AG20443 (cell line): ENCODE results near the gene TBC1D2.

Experiments
- DNase-seq: peaks from one replicate; pipeline ENCODE4 v3.0.0; 2012; ENCODE audit warnings: low spot score, mixed read lengths

TBC1D2 gene

GRCh38 chr9:98218562-98219363 is 36.7 kb downstream of the TBC1D2 start:
- no peak for DNase-seq

GRCh38 chr9:98217255-98217654 is 38.2 kb downstream of the TBC1D2 start:
- DNase-seq: no peak

DNA sequence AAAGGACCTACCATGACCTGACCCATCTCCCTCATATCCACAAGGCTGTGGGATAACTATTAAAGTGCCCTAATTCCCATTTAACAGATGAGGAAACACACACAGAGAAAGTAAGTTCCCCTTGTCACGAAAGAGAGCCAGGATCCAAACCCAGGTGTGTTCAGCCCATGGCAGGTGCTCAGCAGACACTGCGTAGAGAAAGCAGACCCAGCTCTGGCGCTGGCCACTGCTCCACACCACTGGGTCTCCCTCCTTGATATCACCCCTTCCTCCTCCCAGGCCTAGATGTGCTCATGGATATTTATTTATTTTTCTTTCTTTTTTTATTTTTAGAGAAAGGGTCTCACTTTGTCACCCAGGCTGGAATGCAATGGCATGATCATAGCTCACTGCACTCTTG is 39.1 kb downstream of the TBC1D2 start:
- no peak for DNase-seq

- peak; percentile 48 for DNase-seq
Measured at GRCh38 chr9:98215821-98216220, 39.6 kb downstream of the TBC1D2 start.

DNA sequence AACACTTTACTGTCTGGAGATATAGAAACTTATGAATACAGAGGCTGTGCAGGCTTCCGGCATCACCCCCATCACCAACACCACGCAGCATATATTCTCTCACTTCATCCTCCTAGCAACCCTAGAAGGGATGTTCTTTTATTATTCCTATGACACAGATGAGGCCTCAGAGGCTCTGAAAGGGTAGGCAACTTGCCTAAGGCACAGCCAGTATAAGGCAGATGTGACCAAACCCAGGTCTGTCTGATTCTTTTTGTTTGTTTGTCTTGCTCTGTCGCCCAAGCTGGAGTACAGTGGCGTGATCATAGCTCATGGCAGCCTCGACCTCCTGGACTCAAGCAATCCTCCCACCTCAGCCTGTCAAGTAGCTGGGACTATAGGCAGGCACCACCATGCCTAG is 40.2 kb downstream of the TBC1D2 start:
- no peak for DNase-seq

DNA sequence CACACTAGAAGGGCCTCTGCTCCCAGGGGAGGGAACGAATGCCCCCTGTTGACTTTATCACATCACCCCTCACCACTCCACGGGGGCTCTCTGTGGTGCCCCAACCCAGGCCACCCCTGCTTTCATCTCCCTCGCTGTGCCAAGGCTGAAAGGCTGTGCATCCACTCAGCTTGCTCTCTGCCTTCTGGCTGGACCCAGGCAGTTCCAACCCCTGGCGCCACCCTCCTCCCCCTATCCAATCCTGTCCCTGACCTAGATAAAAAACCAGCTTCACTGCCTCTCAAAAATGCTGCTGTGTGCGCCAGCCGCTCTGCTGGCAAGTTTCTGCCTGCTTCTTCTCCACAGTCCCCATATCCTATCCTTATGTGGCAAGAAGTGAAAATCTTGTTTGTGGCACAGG is 40.6 kb downstream of the TBC1D2 start:
- no peak for DNase-seq

DNA sequence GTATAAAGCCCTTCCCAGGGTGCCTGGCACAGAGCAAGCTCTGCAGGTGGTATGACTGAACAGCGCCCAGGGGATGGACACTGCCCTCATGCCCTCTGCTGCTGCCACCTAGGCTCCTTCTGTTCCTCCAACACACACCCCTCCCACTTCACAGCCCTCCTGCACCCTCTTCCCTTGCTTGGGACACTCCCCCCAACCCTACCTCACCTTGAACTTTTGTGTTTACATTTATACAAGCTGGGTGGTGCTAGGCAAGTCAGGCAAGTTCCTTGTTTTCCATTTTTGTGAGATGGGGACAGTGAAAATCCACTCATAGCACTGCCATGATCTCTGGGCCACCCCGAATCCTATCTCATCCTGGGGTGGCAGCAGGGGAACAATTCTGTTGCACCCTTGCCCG is 44.2 kb downstream of the TBC1D2 start:
- no peak for DNase-seq

DNA sequence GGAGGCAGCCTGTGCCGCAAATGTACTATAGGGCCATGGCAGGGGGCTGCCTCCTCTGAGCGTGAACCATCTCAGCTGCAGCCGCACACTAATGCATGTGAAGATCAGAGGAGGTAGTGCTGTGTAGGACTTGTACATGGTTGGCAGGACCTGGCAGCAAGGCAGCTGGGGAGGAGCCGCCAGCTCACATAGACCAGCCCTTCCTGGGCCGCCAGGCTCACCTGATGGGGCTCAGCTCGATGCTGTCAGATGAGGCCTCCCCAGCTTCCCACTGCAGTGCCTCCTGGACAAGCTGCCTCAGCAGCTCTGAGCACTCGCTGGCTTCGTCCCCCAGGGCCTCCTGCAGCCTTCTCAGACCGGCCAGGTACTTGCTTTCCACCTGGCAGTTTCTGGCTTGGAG is 45.0 kb downstream of the TBC1D2 start:
- DNase-seq: no peak

DNA sequence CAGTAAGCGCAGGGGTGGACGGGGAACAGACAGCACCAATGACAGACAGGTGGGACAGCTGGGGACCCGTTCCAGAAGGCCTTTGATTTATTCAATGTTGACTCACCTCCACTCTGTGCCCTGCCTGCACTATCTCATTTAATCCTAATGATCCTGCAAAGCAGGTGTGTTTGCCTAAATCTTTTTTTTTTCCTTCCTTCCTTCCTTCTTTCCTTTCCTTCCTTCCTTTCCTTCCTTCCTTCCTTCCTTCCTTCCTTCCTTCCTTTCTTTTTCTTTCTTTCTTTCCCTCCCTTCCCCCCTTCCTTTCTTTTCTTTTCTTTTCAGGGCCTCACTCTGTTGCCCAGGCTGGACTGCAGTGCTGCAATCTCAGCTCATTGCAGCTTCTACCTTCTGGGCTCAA is 45.9 kb downstream of the TBC1D2 start:
- no peak for DNase-seq

- no peak for DNase-seq
Measured at GRCh38 chr9:98208635-98209034, 46.8 kb downstream of the TBC1D2 start.

DNA sequence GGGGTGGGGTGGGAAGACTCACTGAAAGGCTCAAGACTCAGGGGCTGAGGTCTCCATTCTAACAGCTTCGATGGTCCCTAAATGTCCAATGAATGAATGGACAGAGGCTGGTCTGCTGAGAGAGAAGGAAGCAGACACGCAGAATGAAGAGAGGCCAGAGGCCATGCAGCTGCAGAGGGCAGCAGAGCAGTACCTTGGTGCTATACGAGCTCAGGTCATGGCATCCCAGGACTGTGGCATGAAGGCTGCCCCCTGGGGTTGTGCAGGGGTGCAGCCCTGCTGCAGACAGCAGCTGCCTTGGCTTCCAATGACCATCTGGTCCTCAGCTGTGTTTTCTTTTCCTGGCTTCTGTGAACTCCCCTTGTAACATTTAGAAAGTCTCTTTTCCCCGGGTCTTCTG is 47.8 kb downstream of the TBC1D2 start:
- no peak for DNase-seq

- no peak for DNase-seq
Measured at GRCh38 chr9:98206754-98207153, 48.7 kb downstream of the TBC1D2 start.

DNA sequence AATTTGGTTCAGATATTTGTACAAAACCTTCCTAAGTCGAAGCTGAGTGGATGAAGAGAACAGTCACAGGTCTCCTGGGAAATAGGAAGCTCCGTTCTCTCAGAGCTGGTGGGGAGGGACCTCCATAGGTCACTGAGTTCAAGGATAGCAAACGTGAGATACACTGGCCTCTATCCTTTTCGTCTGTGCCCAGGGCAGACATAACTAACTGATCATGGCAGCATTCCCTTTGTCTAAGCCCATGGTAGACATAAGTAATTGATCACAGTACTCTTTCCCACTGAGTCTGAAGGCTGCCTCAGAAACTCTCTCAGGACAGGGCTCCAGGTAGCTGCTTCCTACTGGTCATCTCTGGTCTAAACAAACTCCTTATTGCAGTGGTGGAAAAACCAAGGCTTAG is 50.8 kb downstream of the TBC1D2 start:
- DNase-seq: no peak

- no peak for DNase-seq
Measured at GRCh38 chr9:98203153-98203552, 52.3 kb downstream of the TBC1D2 start.

GRCh38 chr9:98202252-98202651 is 53.2 kb downstream of the TBC1D2 start:
- DNase-seq: no peak

GRCh38 chr9:98201749-98202148 is 53.7 kb downstream of the TBC1D2 start:
- DNase-seq: no peak

GRCh38 chr9:98201102-98201501 is 54.3 kb downstream of the TBC1D2 start:
- DNase-seq: no peak

DNA sequence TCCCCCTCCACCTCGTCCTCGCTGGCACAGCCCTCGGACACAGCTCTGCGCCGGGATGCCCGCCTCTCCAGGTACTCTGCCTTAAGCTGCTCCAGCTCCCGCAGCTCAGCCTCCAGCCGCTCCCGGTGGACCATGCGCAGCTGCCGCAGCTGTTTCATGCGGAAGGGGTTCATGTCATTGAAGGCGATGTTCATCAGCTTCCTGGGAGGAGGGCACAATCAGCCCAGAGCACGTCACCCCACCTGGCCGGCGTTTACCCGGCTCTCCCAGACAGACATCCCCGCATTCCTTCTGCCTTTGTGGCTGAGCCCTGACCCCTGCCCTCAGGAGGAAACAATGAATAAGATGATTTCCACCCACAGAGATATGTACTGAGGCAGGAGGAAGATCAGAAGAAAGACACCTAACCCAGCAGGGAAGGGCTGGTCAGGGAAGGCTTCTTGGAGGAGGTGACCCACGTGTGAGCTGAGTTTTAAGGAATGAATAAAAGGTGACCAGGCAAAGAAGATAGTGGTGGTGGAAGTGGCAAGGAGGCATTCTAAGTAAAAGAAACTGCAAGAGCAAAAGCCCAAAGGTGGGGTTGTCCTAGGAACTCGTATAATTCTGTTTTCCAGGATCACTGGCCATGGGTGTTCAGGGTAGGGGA is 55.9 kb downstream of the TBC1D2 start:
- no peak for DNase-seq

GRCh38 chr9:98195671-98196070 is 59.8 kb downstream of the TBC1D2 start:
- DNase-seq: no peak

GRCh38 chr9:98193336-98193944 is 62.0 kb downstream of the TBC1D2 start:
- DNase-seq: no peak

DNA sequence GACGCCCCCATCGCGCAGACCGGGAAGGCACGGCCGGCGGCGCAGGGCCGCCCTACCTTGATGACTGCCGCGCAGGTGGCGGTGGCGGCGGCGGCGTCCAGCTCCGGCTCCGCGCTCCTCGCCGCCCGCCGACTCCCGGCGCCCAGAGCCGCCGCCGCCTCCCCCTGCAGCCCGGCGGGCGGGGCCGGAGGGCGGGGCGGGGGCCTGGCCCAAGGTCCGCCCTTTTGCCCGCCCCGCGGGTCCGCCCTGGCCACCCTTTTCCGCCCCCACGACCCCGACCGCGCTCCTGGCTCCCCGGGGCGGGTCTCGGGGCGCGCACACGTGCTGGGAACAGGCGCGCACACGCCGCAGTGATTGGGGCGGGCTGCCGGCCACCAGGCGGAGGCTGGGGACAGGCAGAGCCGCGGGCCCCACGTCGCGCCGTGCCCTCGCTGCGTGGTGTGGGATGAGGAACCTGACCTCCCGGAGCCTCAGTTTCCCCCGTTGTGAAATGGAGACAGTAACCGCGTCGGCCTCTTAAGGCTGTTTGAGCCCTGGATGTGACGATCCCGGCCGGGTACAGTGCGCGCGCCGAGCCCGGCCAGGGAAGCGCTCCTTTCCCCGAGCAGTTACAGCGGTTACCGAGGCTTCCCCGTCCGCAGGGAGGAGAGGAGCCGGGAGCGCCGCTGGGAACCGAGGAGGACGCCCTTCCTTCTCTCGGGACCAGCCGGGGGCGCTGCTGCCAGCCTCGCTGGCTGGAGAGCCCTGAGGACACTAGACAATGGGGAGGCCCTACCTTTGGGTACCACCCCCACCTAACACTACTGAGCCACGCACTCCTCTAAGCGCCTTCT is 62.7 kb downstream of the TBC1D2 start, which contains the start of gene CORO2A:
Gene CORO2A (minus strand): TSS at position 135 of the 833 bp plus-strand sequence. CDS start 34,977 bp downstream, outside the sequence.
- peak; percentile 95 for DNase-seq
